HG03342 (cell line): Measurements from ENCODE around the gene GAMT.
A peak's percentile ranks its signal among the peaks of the same experiment; 100 is the strongest.

Source experiments
- ATAC-seq: cut with Tn5 transposase; IDR thresholded peaks from one replicate; pipeline ENCODE4 v1.9.1; 2021; ENCODE audit warnings: mild to moderate bottlenecking, moderate library complexity; ENCODE audit not compliant: unreplicated experiment

GAMT gene

DNA sequence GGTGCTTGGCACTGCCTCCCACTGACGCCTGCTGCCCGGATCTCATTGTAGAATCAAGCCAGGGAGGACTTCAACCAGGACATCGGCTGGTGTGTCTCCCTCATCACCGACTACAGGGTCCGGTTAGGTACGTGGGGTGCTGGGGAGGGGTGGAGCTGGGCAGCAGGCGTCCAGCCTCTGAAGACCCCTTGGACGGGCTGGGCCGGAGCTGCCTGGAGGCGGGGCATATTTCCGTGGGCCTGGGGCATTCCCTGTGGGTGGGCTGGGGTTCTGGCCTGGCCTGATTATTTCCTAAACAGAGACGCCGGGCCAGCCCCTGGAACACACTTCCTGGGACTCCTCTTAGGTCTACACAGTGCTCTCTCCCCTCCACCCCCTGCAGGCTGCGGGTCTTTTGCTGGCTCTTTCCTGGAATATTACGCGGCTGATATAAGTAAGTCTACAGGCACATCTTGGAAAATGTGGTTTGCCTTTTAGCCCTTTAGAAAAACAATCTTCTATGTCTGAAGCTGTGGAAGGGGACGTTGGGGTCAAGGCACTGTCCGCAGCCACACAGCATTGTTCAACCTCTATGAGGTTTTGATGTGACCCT is 32.0 kb downstream of the GAMT start:
- ATAC-seq: no peak

DNA sequence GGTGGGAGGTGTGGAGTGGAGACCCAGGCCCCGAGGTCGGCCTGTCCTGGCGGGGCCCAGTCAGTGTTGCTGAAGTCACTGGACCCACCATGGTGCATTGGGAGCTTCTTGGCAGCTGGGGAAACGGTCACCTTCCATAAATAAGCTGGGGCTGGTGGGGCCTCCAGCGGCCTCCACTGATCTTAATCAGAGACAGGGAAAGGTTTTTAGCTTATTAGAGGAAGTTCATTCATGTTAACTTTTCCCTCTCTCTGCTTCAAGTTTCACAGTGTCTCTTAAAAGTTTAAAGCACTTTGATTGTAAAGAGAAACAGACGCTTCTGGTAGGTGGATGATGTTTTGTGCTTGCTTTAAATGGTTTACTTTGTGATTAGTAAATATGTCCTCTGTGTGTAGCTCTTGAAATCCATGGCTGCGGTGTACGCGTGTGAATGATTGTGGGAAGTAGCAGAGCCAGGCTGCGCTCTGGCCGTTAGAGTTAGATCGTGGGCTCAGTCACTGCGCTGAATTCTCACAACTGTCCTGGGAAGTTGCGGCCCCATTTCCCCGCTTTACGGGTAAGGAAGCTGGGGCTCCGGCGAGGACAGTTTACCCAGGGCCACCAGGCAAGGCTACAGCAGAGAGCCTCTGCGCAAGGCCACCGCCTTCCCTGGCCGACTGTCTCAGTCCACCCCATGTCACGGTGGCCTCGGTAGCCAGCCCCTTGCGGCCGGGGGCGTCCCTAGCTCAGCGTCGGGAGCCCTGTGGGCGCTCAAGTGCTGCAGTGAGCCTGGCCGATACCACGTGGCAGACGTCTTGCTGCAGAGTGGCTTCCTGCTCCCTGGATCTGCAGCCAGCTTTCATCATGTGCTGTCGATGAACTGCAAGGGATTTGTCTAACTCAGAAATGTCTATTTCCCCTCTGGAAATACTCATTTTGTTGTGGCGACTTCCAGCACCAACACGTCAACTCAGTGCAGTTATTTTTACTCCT is 34.2 kb downstream of the GAMT start:
- ATAC-seq: no peak

- no peak for ATAC-seq
Observed at GRCh38 chr19:1366296-1366695, 35.0 kb downstream of the GAMT start.

- ATAC-seq: no peak
Observed at GRCh38 chr19:1365319-1366269, 35.7 kb downstream of the GAMT start.

- no peak for ATAC-seq
Observed at GRCh38 chr19:1364070-1364704, 37.2 kb downstream of the GAMT start.

GRCh38 chr19:1363599-1363998 is 37.7 kb downstream of the GAMT start:
- ATAC-seq: no peak

DNA sequence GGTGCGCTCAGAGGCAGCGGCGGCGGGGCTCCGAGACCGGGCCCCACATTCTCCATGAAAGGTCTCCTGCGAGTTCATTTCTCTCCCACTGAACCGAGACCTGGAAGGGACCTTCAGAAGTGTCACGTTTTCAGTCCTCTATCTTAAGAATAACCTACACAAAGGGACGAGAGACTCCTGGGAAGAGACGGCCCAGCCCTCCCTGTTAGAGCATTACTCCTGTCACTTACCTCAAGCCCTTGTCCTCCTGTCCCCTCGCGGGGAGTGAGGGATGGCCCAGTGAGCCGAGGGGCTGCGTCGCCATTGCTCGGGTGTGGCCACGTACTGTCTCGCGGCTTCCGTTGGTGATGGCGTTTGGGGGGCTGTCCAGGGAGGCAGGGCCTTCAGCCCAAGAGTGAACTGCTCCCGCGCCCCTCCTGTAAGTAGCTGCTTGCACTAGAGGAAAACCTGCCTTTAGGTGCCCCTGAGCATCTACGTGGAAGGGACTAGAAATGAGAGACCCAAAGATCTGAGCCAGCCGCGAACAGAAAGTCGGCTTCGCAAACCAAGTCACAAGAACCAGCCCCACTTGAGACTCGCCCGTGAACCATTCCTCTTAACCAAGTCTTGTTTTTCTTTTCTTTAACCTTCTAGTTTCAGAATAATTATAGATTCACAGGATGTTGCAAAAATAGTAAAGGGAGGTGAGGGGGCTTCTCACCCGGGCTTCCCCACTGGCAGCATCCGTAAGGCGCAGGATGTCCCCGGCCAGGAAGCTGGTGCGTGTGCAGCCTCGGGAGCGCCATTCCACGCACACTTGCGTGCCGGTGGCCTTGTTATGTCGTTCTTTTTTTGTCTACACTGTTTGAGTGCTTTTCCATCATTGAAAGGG is 38.7 kb downstream of the GAMT start:
- no peak for ATAC-seq

DNA sequence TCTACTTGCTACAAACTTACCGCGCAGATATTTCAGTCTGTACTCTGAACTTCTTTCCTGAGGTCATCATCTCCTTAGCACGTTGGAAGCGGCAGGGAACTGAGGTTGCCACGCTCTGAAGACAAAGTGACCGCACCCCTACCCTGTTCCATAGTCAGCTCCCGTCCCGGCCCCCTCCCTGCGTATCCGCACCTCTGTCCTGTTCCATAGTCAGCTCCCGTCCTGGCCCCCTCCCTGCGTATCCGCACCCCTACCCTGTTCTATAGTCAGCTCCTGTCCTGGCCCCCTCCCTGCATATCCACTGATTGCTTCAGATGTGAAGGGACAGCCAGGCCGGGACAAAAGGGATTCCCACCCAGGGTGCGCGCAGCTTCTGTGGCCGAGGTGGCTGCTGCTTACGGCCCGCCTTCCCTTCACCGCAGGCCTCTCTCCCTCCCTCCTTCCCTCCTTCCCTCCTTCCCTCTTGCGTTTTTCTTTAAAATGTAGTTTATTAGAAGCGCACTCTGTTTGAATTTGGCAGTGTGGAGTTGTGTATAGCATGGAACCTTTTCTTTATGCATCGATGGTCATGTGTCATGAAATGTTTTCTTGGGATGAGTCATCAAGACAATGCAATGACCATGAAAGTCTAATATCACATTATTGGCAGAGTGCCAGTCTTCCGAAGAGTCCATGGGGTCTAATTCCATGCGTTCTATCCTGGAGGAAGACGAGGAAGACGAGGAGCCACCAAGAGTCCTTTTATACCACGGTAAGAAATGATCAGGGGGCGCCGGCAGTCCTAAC is 39.5 kb downstream of the GAMT start:
- no peak for ATAC-seq

- no peak for ATAC-seq
Observed at GRCh38 chr19:1360818-1361461, 40.4 kb downstream of the GAMT start.

DNA sequence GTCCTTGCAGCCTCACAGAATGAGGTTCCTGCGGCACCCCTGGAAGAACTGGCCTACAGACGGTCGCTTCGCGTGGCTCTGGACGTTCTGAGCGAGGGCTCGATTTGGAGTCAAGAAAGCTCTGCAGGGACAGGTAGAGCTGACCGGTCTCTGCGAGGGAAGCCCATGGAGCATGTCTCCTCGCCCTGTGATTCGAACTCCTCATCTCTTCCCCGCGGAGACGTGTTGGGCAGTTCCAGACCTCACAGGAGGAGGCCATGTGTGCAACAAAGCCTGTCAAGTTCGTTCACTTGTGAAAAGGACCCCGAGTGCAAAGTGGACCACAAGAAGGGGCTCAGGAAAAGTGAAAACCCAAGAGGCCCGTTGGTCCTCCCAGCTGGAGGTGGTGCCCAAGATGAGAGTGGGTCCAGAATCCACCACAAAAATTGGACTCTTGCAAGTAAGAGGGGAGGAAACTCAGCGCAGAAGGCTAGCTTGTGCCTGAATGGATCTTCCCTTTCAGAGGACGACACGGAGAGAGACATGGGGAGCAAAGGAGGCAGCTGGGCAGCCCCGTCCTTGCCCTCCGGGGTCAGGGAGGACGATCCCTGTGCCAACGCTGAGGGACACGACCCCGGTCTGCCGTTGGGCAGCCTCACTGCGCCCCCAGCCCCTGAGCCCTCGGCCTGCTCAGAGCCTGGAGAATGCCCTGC is 41.1 kb downstream of the GAMT start:
- no peak for ATAC-seq

- no peak for ATAC-seq
Observed at GRCh38 chr19:1357531-1358109, 43.7 kb downstream of the GAMT start.

DNA sequence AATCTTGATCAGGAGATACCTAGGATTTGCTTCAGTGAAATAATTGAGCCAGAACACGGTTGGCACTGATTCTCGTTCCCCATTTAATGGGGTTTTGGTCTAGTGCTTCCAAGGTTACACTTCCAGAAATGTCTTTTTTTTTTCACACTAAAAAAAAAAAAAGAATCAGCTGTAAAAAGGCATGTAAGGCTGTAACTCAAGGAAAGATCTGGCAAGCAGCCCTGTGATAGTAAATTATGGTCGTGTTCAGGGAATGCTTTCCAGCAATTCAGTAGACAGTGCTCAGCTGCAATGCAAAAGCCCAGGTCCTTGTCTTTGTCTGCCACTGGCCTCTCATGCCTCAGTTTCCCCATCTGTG is 44.9 kb downstream of the GAMT start:
- no peak for ATAC-seq

DNA sequence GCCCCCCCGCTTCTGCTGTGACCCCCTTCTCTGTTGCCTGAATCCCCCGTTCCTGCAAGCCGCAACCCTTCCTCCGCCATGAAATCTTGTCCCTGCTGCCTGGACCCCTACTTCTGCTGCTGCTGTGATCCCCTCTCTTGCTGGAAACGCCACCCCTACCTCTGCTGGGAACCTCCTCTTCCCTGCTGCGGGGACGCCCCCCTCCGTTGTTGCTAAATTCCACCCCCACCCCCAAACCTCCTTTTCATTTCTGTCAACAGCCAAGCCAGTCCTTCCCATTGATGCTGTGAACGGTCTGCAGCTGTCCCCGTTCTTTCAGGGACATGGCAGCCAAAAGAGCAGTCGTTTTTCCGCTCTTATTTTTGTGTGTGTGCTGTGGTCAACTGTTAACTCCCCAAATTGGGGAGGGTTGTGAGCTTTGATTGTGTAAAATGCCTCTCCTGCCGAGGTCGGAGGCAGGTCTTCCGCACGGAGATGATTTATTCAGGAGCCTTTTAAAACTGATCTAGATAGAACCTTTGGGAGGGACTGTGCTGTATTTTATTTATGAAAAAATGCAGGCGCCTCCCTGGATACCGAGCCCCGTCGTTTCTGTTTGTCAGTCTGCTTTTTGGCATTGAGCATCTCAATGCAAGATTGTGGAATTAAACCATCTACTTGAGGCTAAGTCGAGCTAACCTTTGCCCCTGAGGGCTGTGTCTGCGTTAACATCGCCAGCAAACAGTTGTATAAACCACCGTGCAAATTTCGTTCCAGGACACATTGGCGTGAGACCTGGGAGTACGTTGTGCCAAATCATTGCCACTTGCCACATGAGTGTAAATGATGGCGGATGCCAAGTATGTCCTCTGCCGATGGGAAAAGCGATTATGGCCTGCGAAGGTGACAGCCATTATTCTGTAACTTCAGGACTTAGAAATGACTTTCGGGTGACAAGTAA is 45.5 kb downstream of the GAMT start:
- ATAC-seq: no peak

DNA sequence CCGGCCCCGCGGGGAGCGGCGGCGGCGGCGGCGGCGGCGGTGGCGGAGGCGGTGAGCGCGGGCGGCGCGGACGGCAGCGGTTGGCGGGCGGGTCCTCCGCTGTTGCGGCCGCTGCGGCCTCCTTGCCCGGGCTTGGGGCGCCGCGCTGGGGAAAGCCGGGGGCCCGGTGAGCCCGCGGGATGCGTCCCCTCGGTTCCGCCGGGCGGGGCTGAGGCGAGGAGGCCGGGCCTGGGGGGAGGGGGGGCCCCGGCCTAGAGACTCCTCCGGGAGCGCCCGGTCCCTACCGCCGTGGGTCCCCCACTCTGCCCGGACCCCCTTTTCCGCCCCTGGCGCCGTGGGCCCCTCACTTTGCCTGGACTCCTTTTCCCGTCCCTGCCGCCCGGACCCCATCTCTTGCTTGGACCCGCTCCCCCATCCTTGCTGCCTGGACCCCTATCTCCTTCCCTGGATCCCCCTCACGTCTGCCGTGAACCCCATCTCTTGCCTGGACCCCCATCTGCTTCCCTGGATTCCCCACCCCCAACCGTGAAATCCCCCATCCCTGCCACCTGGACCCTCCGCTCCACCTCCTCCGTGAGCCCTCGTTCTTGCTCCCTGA is 46.3 kb downstream of the GAMT start:
- peak; percentile 38 for ATAC-seq

DNA sequence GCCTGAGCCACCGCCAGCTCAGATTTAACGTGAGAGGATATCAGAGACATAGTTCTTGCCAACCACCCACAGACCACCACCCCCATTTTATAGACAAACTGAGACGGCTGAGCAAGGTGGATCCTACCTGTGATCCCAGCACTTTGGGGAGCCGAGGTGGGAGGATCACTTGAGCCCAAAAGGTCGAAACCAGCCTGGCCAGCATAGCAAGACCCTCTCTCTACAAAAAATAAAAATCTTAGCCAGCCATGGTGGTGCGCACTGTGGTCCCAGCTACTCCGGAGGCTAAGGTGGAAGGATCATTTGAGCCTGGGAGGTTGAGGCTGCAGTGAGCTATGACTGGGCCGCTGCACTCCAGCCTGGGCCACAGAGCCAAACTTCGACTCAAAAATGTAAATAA is 48.2 kb downstream of the GAMT start:
- ATAC-seq: no peak

DNA sequence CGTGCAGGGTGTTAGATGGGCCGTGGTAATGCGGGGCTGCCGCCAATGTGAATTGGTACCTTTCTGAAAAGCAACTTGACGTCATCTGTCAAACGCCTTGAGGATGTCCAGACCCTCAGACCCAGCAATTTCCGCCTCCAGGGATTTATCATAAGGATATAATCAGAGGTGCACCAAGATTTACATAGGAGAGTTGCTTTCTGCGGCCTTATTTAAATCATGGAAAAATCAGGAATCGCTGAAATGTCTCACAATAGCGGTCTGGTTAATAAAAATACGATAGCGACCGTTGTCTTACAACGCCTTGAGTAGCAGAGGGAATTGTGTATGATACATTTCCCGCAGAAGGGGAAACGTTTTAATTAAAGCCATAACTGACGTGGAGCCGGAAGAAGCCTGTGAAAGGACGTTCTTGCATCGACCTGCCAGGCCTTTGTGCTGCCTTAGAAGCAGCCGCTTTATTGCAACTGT is 49.9 kb downstream of the GAMT start:
- ATAC-seq: no peak
